Endothelial cell of umbilical vein (primary cell): ENCODE measurements around the gene ABCA8. TPM values are rescaled to one million over a fixed set of nuclear protein-coding genes. Genes with fewer than 3 reads are reported as not detected.

Experiments
- BruUV-seq: library from RNA; stranded (reverse); fragments of 400-500 nt; replicated peaks from 2 replicates; lab custom pipeline; 2021; lab: Mats Ljungman, UMichigan
- CTCF ChIA-PET: fragments of 300-600, 350-600 bp; sonication (Branson Sonifier 250); formaldehyde crosslinking; loops from one replicate; lab custom pipeline; 2021; ENCODE audit warnings: antibody characterized with exemption, inconsistent platforms; lab: Charles Lee
- POLR2A ChIA-PET: fragments of 300-600, 350-600 bp; sonication (Branson Sonifier 250); formaldehyde crosslinking; loops from one replicate; lab custom pipeline; 2021; ENCODE audit warnings: antibody characterized with exemption, inconsistent platforms; lab: Charles Lee
- DNase-seq: peaks from one replicate; pipeline ENCODE4 v3.0.0-alpha.2; 2011; ENCODE audit warnings: low read depth, low spot score
- FAIRE-seq: peaks from 2 replicates; lab custom pipeline; 2011; peaks lifted over from hg19 to GRCh38; lab: Jason Lieb, UNC
- H2AFZ ChIP-seq: 2 replicates; pipeline ENCODE4 v1.6.0; 2012; ENCODE audit warnings: low read depth, low read length, control low read depth, inconsistent platforms
- H3K27ac ChIP-seq: 2 replicates; pipeline ENCODE4 v1.5.1; 2011; ENCODE audit warnings: low read depth, mild to moderate bottlenecking, control low read depth, low read length, moderate library complexity; ENCODE audit not compliant: insufficient read depth
- H3K27me3 ChIP-seq, 2 experiments: 2 replicates each; pipeline versions ENCODE4 v1.6.0 to v1.6.1; 2011; ENCODE audit warnings: low read length in 2 of 2, mixed read lengths in 1 of 2; ENCODE audit not compliant: control insufficient read depth in 2 of 2, insufficient read depth in 2 of 2
- H3K36me3 ChIP-seq, 2 experiments: 2 replicates in 1 of 2; 3 replicates in 1 of 2; pipeline ENCODE4 v1.5.1; 2011; ENCODE audit warnings: low read length in 2 of 2, mild to moderate bottlenecking in 1 of 2, moderate library complexity in 1 of 2; ENCODE audit not compliant: control insufficient read depth in 2 of 2, insufficient read depth in 2 of 2; ENCODE audit errors: extremely low read depth in 1 of 2
- H3K4me1 ChIP-seq: 3 replicates; pipeline ENCODE4 v1.5.1; 2011; ENCODE audit warnings: mild to moderate bottlenecking, low read length; ENCODE audit not compliant: control insufficient read depth, insufficient read depth; ENCODE audit errors: extremely low read depth
- H3K4me2 ChIP-seq: 2 replicates; pipeline ENCODE4 v1.6.1; 2011; ENCODE audit warnings: low read length, control low read depth, mixed read lengths; ENCODE audit not compliant: insufficient read depth
- H3K4me3 ChIP-seq, 3 experiments: fragments of 200-600 bp in 1 of 3; sonication (generic), shearing (Covaris generic) in 1 of 3; replicated peaks in 1 of 3; 2 replicates each; pipeline ENCODE4 v1.5.1; 2011 to 2016; ENCODE audit warnings: control low read depth in 3 of 3, low read length in 3 of 3, mild to moderate bottlenecking in 2 of 3, inconsistent platforms in 1 of 3, low read depth in 1 of 3, moderate library complexity in 1 of 3; ENCODE audit not compliant: insufficient read depth in 1 of 3
- H3K79me2 ChIP-seq: 2 replicates; pipeline ENCODE4 v1.6.0; 2012; ENCODE audit warnings: low read length, inconsistent platforms; ENCODE audit not compliant: control insufficient read depth, insufficient read depth
- H3K9ac ChIP-seq: replicated peaks from 2 replicates; pipeline ENCODE3; 2011; ENCODE audit warnings: low read length, control low read depth; ENCODE audit not compliant: insufficient read depth; ENCODE audit errors: extremely low read depth
- H3K9me1 ChIP-seq: replicated peaks from 3 replicates; pipeline ENCODE4 v1.6.0; 2011; ENCODE audit warnings: mild to moderate bottlenecking, low read length; ENCODE audit not compliant: control insufficient read depth, insufficient read depth; ENCODE audit errors: extremely low read depth
- H3K9me3 ChIP-seq: replicated peaks from 2 replicates; pipeline ENCODE4 v1.5.1; 2012; ENCODE audit warnings: low read length, inconsistent platforms; ENCODE audit not compliant: control insufficient read depth, insufficient read depth
- H4K20me1 ChIP-seq: replicated peaks from 2 replicates; pipeline ENCODE3; 2011; ENCODE audit warnings: mild to moderate bottlenecking, low read length; ENCODE audit not compliant: control insufficient read depth, insufficient read depth; ENCODE audit errors: extremely low read depth
- CTCF ChIP-seq, 2 donors: IDR thresholded peaks; 1 replicate in 1 of 2; 2 replicates in 1 of 2; pipeline ENCODE4 v1.5.1; 2011; ENCODE audit warnings: low read length in 2 of 2, mild to moderate bottlenecking in 2 of 2, moderate library complexity in 2 of 2, control low read depth in 1 of 2, inconsistent platforms in 1 of 2, low read depth in 1 of 2; ENCODE audit not compliant: insufficient read depth in 1 of 2; ENCODE audit errors: extremely low read depth in 1 of 2
- EZH2 ChIP-seq: IDR thresholded peaks from 2 replicates; pipeline ENCODE4 v1.6.1; 2012; ENCODE audit warnings: borderline replicate concordance, low read depth, mild to moderate bottlenecking, moderate library complexity, low read length, inconsistent platforms; ENCODE audit not compliant: severe bottlenecking
- FOS ChIP-seq: IDR thresholded peaks from 2 replicates; pipeline ENCODE4 v1.6.1; 2011; ENCODE audit warnings: mild to moderate bottlenecking, low read length, moderate library complexity, borderline replicate concordance; ENCODE audit not compliant: insufficient read depth
- GATA2 ChIP-seq: IDR thresholded peaks from 2 replicates; pipeline ENCODE4 v1.7.0; 2011; ENCODE audit warnings: low read depth, mild to moderate bottlenecking, moderate library complexity, mixed read lengths, low read length; ENCODE audit not compliant: insufficient read length, insufficient read depth
- JUN ChIP-seq: IDR thresholded peaks from 2 replicates; pipeline ENCODE4 v1.6.1; 2011; ENCODE audit warnings: borderline replicate concordance, low read depth; ENCODE audit not compliant: insufficient read length, insufficient read depth
- MAX ChIP-seq: IDR thresholded peaks from 2 replicates; pipeline ENCODE4 v1.6.1; 2011; ENCODE audit not compliant: insufficient read depth, insufficient read length
- MYC ChIP-seq: IDR thresholded peaks from one replicate; pipeline ENCODE4 v1.6.1; 2011; ENCODE audit warnings: mild to moderate bottlenecking, low read depth, low read length
- POLR2A ChIP-seq: IDR thresholded peaks from 2 replicates; pipeline ENCODE4 v1.6.1; 2012; ENCODE audit warnings: low read depth, mild to moderate bottlenecking, control low read depth, low read length
- POLR2AphosphoS5 ChIP-seq: IDR thresholded peaks from 2 replicates; pipeline ENCODE4 v1.6.1; 2012; ENCODE audit warnings: low read depth, mild to moderate bottlenecking, control low read depth, low read length, moderate library complexity; ENCODE audit not compliant: insufficient read depth
- dilution Hi-C: fragments of 300-500 bp; cut with MboI; formaldehyde crosslinking; loops from one replicate; pipeline ENCODE4 v1.15.0; 2019; ENCODE audit warnings: low sequenced_read_pairs; ENCODE audit not compliant: extremely low pct_ligation_motif_present
- intact Hi-C: fragments of 100-400 bp; cut with micrococcal nuclease; formaldehyde crosslinking; loops from one replicate; pipeline ENCODE4 v1.10.0; 2022
- polyA plus RNA-seq, 4 experiments: library from polyadenylated mRNA; depleted of rRNA in 3 of 4; stranded (reverse) in 3 of 4; unstranded in 1 of 4; fragments of >200 nt; gene quantifications; 2 replicates each; pipeline versions ENCODE4 v1.2.1 to v1.2.3, GENCODE V29; 2011 to 2012; ENCODE audit warnings: missing spikeins in 1 of 4
- total RNA-seq: library from RNA; stranded (reverse); gene quantifications from 2 replicates; pipeline ENCODE4 v1.2.3, GENCODE V29; 2021

The ABCA8 gene
- total and polyA plus RNA-seq, 2 donors (not counting 3 experiments of a cell fraction or from before 2014, with no cell fraction given) = 0.99 to 1.7 TPM

- peak; percentile 98 for FAIRE-seq
- CTCF ChIA-PET = interaction anchor here (1.0 to 1.6 kb wide), 4 partner anchors 28 to 85 kb away, joined by 3 to 9 read pairs (median 4); no protein-coding TSS in a partner anchor
- H3K79me2 ChIP-seq = no peaks in the 10 kb centered on the region
Observed at GRCh38 chr17:68821860-68822696, 133.1 kb downstream of the ABCA8 start.

More at GRCh38 chr17:68821860-68822696, 133.1 kb downstream of the ABCA8 start:
- Histone ChIP-seq H3K36me3 (no peaks in the 10 kb centered on the region), H3K4me2 (peak overlapping the region; percentile 59), H3K9me3 (no peaks in the 10 kb centered on the region), H3K27ac (peak overlapping the region; percentile 74), H2AFZ (peak overlapping the region; percentile 25), H3K9ac (no peak overlapping the region), H3K4me3 (peak overlapping the region in 1 of 3 experiments; percentile 4), H3K27me3 (no peaks in the 10 kb centered on the region), H3K4me1 (peaks cover 22% of the 10 kb centered on the region), H3K9me1 (no peaks in the 10 kb centered on the region), H4K20me1 (no peaks in the 10 kb centered on the region)
- DNase-seq = peak; percentile 91
- BruUV-seq = no TSS peak
- TF ChIP-seq MYC = no peak
- no peak for TF ChIP-seq MAX
- TF ChIP-seq CTCF (IDR thresholded peaks at IDR 0.05; ENCODE audit: extremely low read depth in 1 of 2, insufficient read depth in 1 of 2, low read depth in 1 of 2, low read length in 2 of 2) = no peak
- peak; percentile 90 for TF ChIP-seq POLR2AphosphoS5
- no peak for TF ChIP-seq EZH2
- peak; percentile 87 for TF ChIP-seq GATA2
- peak; percentile 99 for TF ChIP-seq JUN
- no peak for TF ChIP-seq POLR2A
- peak; percentile 99 for TF ChIP-seq FOS
- dilution Hi-C loops = no loop called here
- POLR2A ChIA-PET = no interaction called here
- intact Hi-C loops = loop anchor here (1.0 to 2.0 kb wide), 3 partner anchors 28 to 225 kb away; no protein-coding TSS in a partner anchor
